ENCODE results near the gene MMEL1. TPM values are rescaled to one million over a fixed set of nuclear protein-coding genes. Genes with fewer than 3 reads are reported as not detected.

The MMEL1 gene
- total and polyA plus RNA-seq, 2 experiments from 2014 or later = 0.57 to 0.90 TPM

DNA sequence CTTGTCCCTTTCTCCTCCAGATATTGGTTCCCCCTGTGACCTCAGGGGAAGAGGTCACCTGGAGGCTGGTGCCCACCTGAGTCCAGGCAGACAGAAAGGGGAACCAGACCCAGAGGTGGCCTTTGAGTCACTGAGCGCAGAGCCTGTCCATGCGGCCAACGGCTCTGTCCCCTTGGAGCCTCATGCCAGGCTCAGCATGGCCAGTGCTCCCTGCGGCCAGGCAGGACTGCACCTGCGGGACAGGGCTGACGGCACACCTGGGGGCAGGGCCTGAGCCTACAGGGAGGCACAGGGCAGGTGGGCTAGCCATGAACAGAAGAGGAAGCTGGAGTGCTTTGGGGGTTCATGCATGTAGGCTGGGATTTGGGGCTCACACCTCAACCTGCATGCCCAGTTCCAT lies 74.0 kb downstream of the MMEL1 start (continued):
- no peak for TF ChIP-seq EZH2phosphoT487 (IDR thresholded peaks at IDR 0.05; ENCODE audit: unreplicated experiment)

DNA sequence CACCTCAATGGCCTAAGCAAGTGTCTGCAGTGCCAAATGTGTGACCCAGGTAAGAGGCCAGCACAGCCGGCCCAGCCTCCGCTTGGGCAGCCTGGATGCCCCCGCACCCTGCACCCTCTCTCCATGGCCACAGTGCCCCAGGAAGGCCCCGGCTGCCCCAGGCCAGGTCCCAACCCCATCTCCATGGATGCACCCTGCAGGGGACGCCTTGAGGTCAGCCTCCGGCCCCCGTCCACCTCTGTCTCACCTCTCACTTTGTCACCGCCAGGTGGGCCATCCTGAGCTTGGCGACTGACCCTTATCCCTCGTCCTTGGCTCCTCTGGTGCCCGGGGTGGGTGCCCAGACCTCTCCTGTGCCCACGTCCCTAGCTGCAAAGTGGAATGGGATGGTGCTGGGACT lies 74.4 kb downstream of the MMEL1 start:
- Histone ChIP-seq H3K27me3 (ENCODE audit: insufficient read depth) (no peaks in the 10 kb centered on the region), H2AFZ (no peak overlapping the region), H3K4me1 (ENCODE audit: insufficient read depth) (no peaks in the 10 kb centered on the region), H3K4me3 (no peak overlapping the region), H3K27ac (ENCODE audit: low read depth) (no peak overlapping the region), H3K9me2 (ENCODE audit: insufficient read depth) (no peaks in the 10 kb centered on the region), H3K79me2 (replicated peaks; ENCODE audit: insufficient read depth) (no peaks in the 10 kb centered on the region), H4K20me1 (replicated peaks; ENCODE audit: insufficient read depth) (no peaks in the 10 kb centered on the region), H3K36me3 (ENCODE audit: insufficient read depth) (no peaks in the 10 kb centered on the region), H3F3A (replicated peaks; ENCODE audit: low read depth) (no peaks in the 10 kb centered on the region), H3K4me2 (no peak overlapping the region)
- H3K27me3 Mint-ChIP-seq (ENCODE audit: insufficient read depth, low read depth, poor library complexity) = peaks cover 3% of the 10 kb centered on the region
- no peaks in the 10 kb centered on the region; the same call in 2 of the 3 replicates for H3K36me3 Mint-ChIP-seq (ENCODE audit: low read depth)
- TF ChIP-seq, protein P1, sequence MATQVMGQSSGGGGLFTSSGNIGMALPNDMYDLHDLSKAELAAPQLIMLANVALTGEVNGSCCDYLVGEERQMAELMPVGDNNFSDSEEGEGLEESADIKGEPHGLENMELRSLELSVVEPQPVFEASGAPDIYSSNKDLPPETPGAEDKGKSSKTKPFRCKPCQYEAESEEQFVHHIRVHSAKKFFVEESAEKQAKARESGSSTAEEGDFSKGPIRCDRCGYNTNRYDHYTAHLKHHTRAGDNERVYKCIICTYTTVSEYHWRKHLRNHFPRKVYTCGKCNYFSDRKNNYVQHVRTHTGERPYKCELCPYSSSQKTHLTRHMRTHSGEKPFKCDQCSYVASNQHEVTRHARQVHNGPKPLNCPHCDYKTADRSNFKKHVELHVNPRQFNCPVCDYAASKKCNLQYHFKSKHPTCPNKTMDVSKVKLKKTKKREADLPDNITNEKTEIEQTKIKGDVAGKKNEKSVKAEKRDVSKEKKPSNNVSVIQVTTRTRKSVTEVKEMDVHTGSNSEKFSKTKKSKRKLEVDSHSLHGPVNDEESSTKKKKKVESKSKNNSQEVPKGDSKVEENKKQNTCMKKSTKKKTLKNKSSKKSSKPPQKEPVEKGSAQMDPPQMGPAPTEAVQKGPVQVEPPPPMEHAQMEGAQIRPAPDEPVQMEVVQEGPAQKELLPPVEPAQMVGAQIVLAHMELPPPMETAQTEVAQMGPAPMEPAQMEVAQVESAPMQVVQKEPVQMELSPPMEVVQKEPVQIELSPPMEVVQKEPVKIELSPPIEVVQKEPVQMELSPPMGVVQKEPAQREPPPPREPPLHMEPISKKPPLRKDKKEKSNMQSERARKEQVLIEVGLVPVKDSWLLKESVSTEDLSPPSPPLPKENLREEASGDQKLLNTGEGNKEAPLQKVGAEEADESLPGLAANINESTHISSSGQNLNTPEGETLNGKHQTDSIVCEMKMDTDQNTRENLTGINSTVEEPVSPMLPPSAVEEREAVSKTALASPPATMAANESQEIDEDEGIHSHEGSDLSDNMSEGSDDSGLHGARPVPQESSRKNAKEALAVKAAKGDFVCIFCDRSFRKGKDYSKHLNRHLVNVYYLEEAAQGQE (IDR thresholded peaks at IDR 0.05; ENCODE audit: unreplicated experiment) = no peak
- TF ChIP-seq JUNB (IDR thresholded peaks at IDR 0.05; ENCODE audit: unreplicated experiment) = no peak
- no peak for TF ChIP-seq EZH2 (IDR thresholded peaks at IDR 0.05; ENCODE audit: low read depth, unreplicated experiment)
- no peak for TF ChIP-seq ZNF114 (CRISPR knock-in tag; IDR thresholded peaks at IDR 0.05)
- TF ChIP-seq, protein P2, sequence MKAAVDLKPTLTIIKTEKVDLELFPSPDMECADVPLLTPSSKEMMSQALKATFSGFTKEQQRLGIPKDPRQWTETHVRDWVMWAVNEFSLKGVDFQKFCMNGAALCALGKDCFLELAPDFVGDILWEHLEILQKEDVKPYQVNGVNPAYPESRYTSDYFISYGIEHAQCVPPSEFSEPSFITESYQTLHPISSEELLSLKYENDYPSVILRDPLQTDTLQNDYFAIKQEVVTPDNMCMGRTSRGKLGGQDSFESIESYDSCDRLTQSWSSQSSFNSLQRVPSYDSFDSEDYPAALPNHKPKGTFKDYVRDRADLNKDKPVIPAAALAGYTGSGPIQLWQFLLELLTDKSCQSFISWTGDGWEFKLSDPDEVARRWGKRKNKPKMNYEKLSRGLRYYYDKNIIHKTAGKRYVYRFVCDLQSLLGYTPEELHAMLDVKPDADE (IDR thresholded peaks at IDR 0.05) = no peak
- TF ChIP-seq, protein P3, sequence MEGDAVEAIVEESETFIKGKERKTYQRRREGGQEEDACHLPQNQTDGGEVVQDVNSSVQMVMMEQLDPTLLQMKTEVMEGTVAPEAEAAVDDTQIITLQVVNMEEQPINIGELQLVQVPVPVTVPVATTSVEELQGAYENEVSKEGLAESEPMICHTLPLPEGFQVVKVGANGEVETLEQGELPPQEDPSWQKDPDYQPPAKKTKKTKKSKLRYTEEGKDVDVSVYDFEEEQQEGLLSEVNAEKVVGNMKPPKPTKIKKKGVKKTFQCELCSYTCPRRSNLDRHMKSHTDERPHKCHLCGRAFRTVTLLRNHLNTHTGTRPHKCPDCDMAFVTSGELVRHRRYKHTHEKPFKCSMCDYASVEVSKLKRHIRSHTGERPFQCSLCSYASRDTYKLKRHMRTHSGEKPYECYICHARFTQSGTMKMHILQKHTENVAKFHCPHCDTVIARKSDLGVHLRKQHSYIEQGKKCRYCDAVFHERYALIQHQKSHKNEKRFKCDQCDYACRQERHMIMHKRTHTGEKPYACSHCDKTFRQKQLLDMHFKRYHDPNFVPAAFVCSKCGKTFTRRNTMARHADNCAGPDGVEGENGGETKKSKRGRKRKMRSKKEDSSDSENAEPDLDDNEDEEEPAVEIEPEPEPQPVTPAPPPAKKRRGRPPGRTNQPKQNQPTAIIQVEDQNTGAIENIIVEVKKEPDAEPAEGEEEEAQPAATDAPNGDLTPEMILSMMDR (conservative IDR thresholded peaks at IDR 0.05; ENCODE audit: low read depth in 2 of 2) = no peak
- no peak for TF ChIP-seq STAT1 (IDR thresholded peaks at IDR 0.05; ENCODE audit: unreplicated experiment)
- no peak for TF ChIP-seq EZH2phosphoT487 (IDR thresholded peaks at IDR 0.05; ENCODE audit: unreplicated experiment)
- TF ChIP-seq CREB1 (CRISPR knock-in tag; IDR thresholded peaks at IDR 0.05; ENCODE audit: low read depth) = no peak
- TF ChIP-seq ZNF331 (CRISPR knock-in tag; IDR thresholded peaks at IDR 0.05; ENCODE audit: low read depth) = no peak
- TF ChIP-seq, protein P4, sequence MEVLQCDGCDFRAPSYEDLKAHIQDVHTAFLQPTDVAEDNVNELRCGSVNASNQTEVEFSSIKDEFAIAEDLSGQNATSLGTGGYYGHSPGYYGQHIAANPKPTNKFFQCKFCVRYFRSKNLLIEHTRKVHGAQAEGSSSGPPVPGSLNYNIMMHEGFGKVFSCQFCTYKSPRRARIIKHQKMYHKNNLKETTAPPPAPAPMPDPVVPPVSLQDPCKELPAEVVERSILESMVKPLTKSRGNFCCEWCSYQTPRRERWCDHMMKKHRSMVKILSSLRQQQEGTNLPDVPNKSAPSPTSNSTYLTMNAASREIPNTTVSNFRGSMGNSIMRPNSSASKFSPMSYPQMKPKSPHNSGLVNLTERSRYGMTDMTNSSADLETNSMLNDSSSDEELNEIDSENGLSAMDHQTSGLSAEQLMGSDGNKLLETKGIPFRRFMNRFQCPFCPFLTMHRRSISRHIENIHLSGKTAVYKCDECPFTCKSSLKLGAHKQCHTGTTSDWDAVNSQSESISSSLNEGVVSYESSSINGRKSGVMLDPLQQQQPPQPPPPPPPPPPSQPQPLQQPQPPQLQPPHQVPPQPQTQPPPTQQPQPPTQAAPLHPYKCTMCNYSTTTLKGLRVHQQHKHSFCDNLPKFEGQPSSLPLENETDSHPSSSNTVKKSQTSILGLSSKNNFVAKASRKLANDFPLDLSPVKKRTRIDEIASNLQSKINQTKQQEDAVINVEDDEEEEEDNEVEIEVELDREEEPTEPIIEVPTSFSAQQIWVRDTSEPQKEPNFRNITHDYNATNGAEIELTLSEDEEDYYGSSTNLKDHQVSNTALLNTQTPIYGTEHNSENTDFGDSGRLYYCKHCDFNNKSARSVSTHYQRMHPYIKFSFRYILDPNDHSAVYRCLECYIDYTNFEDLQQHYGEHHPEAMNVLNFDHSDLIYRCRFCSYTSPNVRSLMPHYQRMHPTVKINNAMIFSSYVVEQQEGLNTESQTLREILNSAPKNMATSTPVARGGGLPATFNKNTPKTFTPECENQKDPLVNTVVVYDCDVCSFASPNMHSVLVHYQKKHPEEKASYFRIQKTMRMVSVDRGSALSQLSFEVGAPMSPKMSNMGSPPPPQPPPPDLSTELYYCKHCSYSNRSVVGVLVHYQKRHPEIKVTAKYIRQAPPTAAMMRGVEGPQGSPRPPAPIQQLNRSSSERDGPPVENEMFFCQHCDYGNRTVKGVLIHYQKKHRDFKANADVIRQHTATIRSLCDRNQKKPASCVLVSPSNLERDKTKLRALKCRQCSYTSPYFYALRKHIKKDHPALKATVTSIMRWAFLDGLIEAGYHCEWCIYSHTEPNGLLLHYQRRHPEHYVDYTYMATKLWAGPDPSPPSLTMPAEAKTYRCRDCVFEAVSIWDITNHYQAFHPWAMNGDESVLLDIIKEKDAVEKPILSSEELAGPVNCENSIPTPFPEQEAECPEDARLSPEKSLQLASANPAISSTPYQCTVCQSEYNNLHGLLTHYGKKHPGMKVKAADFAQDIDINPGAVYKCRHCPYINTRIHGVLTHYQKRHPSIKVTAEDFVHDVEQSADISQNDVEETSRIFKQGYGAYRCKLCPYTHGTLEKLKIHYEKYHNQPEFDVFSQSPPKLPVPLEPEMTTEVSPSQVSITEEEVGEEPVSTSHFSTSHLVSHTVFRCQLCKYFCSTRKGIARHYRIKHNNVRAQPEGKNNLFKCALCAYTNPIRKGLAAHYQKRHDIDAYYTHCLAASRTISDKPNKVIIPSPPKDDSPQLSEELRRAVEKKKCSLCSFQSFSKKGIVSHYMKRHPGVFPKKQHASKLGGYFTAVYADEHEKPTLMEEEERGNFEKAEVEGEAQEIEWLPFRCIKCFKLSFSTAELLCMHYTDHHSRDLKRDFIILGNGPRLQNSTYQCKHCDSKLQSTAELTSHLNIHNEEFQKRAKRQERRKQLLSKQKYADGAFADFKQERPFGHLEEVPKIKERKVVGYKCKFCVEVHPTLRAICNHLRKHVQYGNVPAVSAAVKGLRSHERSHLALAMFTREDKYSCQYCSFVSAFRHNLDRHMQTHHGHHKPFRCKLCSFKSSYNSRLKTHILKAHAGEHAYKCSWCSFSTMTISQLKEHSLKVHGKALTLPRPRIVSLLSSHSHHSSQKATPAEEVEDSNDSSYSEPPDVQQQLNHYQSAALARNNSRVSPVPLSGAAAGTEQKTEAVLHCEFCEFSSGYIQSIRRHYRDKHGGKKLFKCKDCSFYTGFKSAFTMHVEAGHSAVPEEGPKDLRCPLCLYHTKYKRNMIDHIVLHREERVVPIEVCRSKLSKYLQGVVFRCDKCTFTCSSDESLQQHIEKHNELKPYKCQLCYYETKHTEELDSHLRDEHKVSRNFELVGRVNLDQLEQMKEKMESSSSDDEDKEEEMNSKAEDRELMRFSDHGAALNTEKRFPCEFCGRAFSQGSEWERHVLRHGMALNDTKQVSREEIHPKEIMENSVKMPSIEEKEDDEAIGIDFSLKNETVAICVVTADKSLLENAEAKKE (CRISPR knock-in tag; IDR thresholded peaks at IDR 0.05) = no peak
- no peak for TF ChIP-seq NANOG (IDR thresholded peaks at IDR 0.05; ENCODE audit: borderline replicate concordance)
- no peak for TF ChIP-seq POLR2AphosphoS5 (IDR thresholded peaks at IDR 0.05; ENCODE audit: low read depth)
- ATAC-seq = no peak
- no peaks in the 10 kb centered on the region for H3K9me3 Mint-ChIP-seq
- no peak overlapping the region for H3K4me3 Mint-ChIP-seq
- H3K27ac Mint-ChIP-seq = no peak overlapping the region
- no peak for DNase-seq (ENCODE audit: low spot score)
- H3K4me1 Mint-ChIP-seq = peaks cover 7% of the 10 kb centered on the region; the same call in 2 of the 3 replicates

All from GM23338 (cell line).